ENCODE data around the gene HOXB3.

- no peak for TF ChIP-seq CTCF (IDR thresholded peaks at IDR 0.05)
- TF ChIP-seq POLR2A (IDR thresholded peaks at IDR 0.05) = no peak
Measured at GRCh38 chr17:48563867-48564187, 26.2 kb downstream of the HOXB3 start.

All from upper lobe of left lung (tissue), 4 donors.